A549 (cell line): Measurements from ENCODE around the gene ATXN10.

ENCODE experiments used
- HOXB13 ChIP-seq: fragments of 250-450 bp; sonication (Bioruptor Pico); IDR thresholded peaks from 2 replicates; pipeline ENCODE4 v1.5.0; 2020; ENCODE audit warnings: low read depth, mild to moderate bottlenecking, moderate library complexity
- JUNB ChIP-seq: fragments of >200 bp; sonication (Bioruptor Twin); formaldehyde crosslinking; IDR thresholded peaks from 2 replicates; pipeline ENCODE4 v1.6.1; 2016
- POLR2A ChIP-seq: IDR thresholded peaks from 2 replicates; pipeline ENCODE4 v1.6.1; 2012; ENCODE audit warnings: mild to moderate bottlenecking, low read length
- SMC3 ChIP-seq: fragments of >200 bp; sonication (Bioruptor Twin); formaldehyde crosslinking; IDR thresholded peaks from 3 replicates; pipeline ENCODE4 v1.6.1; 2018; ENCODE audit warnings: inconsistent platforms
- TF ChIP-seq, protein P1 (sequence below): fragments of >200 bp; sonication (Bioruptor Twin); formaldehyde crosslinking; IDR thresholded peaks from 3 replicates; pipeline ENCODE4 v1.5.1; 2016

DNA sequence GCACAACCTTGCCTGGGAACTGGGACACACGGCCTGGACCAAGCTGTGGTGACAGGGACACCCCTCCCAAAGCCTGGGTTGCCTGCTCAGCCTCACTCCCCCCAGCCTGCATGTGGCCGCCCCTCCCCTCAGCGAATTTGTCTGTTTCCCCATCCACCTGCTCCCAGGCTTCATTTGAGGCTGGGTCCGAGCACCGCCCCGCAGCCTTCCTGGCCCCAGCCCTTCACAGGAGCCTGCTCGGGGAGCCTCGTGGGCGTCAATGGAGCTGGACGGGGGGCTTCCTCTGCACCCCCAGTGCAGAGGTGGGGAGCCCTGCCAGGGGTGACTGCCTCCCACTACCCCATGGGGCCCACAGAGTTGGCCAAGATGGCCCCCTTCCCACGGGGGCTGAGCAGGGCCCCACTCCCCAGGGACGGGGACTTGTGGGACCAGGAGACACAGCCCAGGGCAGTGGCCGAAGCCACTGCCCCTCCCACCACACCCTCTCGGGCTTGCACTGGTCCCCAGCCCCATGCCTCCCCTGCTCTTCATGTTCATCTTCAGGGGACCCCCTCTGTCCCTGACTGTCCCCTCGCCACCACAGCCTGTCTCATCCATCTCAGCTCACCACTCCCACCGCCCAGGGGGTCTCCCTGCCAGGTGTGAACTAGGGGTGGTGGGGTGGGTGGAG is 213.7 kb downstream of the ATXN10 start:
- TF ChIP-seq SMC3 (no peak), POLR2A (no peak), JUNB (no peak), HOXB13 (CRISPR knock-in tag) (no peak)
- TF ChIP-seq, protein P1, sequence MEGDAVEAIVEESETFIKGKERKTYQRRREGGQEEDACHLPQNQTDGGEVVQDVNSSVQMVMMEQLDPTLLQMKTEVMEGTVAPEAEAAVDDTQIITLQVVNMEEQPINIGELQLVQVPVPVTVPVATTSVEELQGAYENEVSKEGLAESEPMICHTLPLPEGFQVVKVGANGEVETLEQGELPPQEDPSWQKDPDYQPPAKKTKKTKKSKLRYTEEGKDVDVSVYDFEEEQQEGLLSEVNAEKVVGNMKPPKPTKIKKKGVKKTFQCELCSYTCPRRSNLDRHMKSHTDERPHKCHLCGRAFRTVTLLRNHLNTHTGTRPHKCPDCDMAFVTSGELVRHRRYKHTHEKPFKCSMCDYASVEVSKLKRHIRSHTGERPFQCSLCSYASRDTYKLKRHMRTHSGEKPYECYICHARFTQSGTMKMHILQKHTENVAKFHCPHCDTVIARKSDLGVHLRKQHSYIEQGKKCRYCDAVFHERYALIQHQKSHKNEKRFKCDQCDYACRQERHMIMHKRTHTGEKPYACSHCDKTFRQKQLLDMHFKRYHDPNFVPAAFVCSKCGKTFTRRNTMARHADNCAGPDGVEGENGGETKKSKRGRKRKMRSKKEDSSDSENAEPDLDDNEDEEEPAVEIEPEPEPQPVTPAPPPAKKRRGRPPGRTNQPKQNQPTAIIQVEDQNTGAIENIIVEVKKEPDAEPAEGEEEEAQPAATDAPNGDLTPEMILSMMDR: no peak
